CD14-positive monocyte (primary cell): ENCODE data around the gene URGCP. TPM values are rescaled to one million over a fixed set of nuclear protein-coding genes. Genes with fewer than 3 reads are reported as not detected.

Experiments
- DNase-seq, 3 donors: peaks; one replicate each; pipeline ENCODE4 v3.0.0-alpha.2; 2011 to 2022
- H2AFZ ChIP-seq: 2 replicates; pipeline ENCODE4 v1.6.0; 2012; ENCODE audit warnings: mild to moderate bottlenecking, low read depth, low read length, inconsistent platforms; ENCODE audit not compliant: insufficient read depth, poor library complexity, severe bottlenecking
- H3K27ac ChIP-seq, 2 donors: 1 replicate in 1 of 2; 2 replicates in 1 of 2; pipeline ENCODE4 v1.5.1; 2012 to 2013; ENCODE audit warnings: low read length in 2 of 2, control low read depth in 1 of 2, inconsistent platforms in 1 of 2, low read depth in 1 of 2, mild to moderate bottlenecking in 1 of 2
- H3K27me3 ChIP-seq, 2 donors: one replicate each; pipeline versions ENCODE4 v1.6.0 to v1.6.1; 2011 to 2013; ENCODE audit warnings: low read length in 2 of 2; ENCODE audit not compliant: control insufficient read depth in 2 of 2, insufficient read depth in 2 of 2
- H3K36me3 ChIP-seq, 2 donors: replicated peaks in 1 of 2; 1 replicate in 1 of 2; 2 replicates in 1 of 2; pipeline versions ENCODE4 v1.5.1 to v1.6.1; 2012 to 2013; ENCODE audit warnings: low read length in 2 of 2, control low read depth in 1 of 2, inconsistent platforms in 1 of 2, mild to moderate bottlenecking in 1 of 2; ENCODE audit not compliant: insufficient read depth in 2 of 2, control insufficient read depth in 1 of 2
- H3K4me1 ChIP-seq, 2 donors: 1 replicate in 1 of 2; 2 replicates in 1 of 2; pipeline versions ENCODE4 v1.5.1 to v1.6.1; 2012 to 2013; ENCODE audit warnings: low read length in 2 of 2, control low read depth in 1 of 2, inconsistent platforms in 1 of 2, mild to moderate bottlenecking in 1 of 2, moderate library complexity in 1 of 2; ENCODE audit not compliant: insufficient read depth in 2 of 2, control insufficient read depth in 1 of 2
- H3K4me2 ChIP-seq: replicated peaks from 2 replicates; pipeline ENCODE3; 2012; ENCODE audit warnings: low read length, moderate library complexity, mild to moderate bottlenecking; ENCODE audit not compliant: poor library complexity, severe bottlenecking; ENCODE audit errors: extremely low read depth
- H3K4me3 ChIP-seq, 3 experiments: fragments of 200-600 bp in 1 of 3; sonication (generic) in 1 of 3; replicated peaks in 1 of 3; 1 replicate in 2 of 3; 2 replicates in 1 of 3; pipeline ENCODE4 v1.5.1; 2011 to 2013; ENCODE audit warnings: low read length in 3 of 3, mild to moderate bottlenecking in 3 of 3, control low read depth in 2 of 3, low read depth in 2 of 3, inconsistent platforms in 1 of 3, moderate library complexity in 1 of 3
- H3K79me2 ChIP-seq: 2 replicates; pipeline ENCODE4 v1.6.0; 2012; ENCODE audit warnings: mild to moderate bottlenecking, control low read depth, inconsistent platforms, low read length, moderate library complexity; ENCODE audit not compliant: insufficient read depth
- H3K9ac ChIP-seq: 2 replicates; pipeline ENCODE4 v1.6.0; 2017; ENCODE audit warnings: low read length, mild to moderate bottlenecking; ENCODE audit not compliant: insufficient read depth, poor library complexity, severe bottlenecking
- H3K9me3 ChIP-seq, 2 donors: replicated peaks in 1 of 2; 1 replicate in 1 of 2; 2 replicates in 1 of 2; pipeline versions ENCODE4 v1.5.1 to v1.6.1; 2012 to 2013; ENCODE audit warnings: low read length in 2 of 2, control low read depth in 1 of 2; ENCODE audit not compliant: control insufficient read depth in 1 of 2, insufficient read depth in 1 of 2
- H4K20me1 ChIP-seq: 2 replicates; pipeline ENCODE4 v1.6.0; 2012; ENCODE audit warnings: mild to moderate bottlenecking, low read length, control low read depth, moderate library complexity; ENCODE audit not compliant: insufficient read depth
- H3K27ac Mint-ChIP-seq, 7 donors: one replicate each; pipeline ENCODE4 v1.8.0; 2020; ENCODE audit warnings: mild to moderate bottlenecking in 7 of 7, mixed read lengths in 7 of 7, moderate library complexity in 6 of 7, inconsistent platforms in 2 of 7
- H3K27me3 Mint-ChIP-seq, 3 donors: one replicate each; pipeline ENCODE4 v1.8.0; 2021 to 2022; ENCODE audit warnings: low read depth in 3 of 3, mild to moderate bottlenecking in 3 of 3, mixed read lengths in 3 of 3, moderate library complexity in 3 of 3, inconsistent platforms in 1 of 3
- H3K36me3 Mint-ChIP-seq, 2 donors: one replicate each; pipeline ENCODE4 v1.8.0; 2020; ENCODE audit warnings: mixed read lengths in 2 of 2, inconsistent platforms in 1 of 2, mild to moderate bottlenecking in 1 of 2
- H3K4me1 Mint-ChIP-seq: one replicate; pipeline ENCODE4 v1.8.0; 2020; ENCODE audit warnings: mild to moderate bottlenecking, mixed read lengths
- H3K4me3 Mint-ChIP-seq, 2 donors: one replicate each; pipeline ENCODE4 v1.8.0; 2020; ENCODE audit warnings: mild to moderate bottlenecking in 2 of 2, mixed read lengths in 2 of 2, moderate library complexity in 1 of 2
- H3K9me3 Mint-ChIP-seq, 7 donors: one replicate each; pipeline ENCODE4 v1.8.0; 2020 to 2022; ENCODE audit warnings: mixed read lengths in 7 of 7, mild to moderate bottlenecking in 6 of 7, moderate library complexity in 6 of 7, inconsistent platforms in 2 of 7
- WGBS: methylation state at CpG from one replicate; pipeline ENCODE4 v1.1.5; 2013; ENCODE audit warnings: missing lambda C conversion rate; ENCODE audit not compliant: insufficient coverage; 5-methylcytosine and 5-hydroxymethylcytosine counted together
- intact Hi-C, 2 donors: fragments of 100-400 bp; cut with micrococcal nuclease; formaldehyde crosslinking; loops; one replicate each; pipeline versions ENCODE4 v1.15.0 to v1.15.1; 2023
- polyA plus RNA-seq, 3 donors: library from polyadenylated mRNA; depleted of rRNA in 1 of 3; unstranded in 2 of 3; stranded (reverse) in 1 of 3; fragments of 300-500 nt in 2 of 3; fragments of >200 nt in 1 of 3; fragmentation: Illumina TruSeq in 2 of 3; gene quantifications; 1 replicate in 2 of 3; 2 replicates in 1 of 3; pipeline ENCODE4 v1.2.3, GENCODE V29; 2012 to 2021
- TF ChIP-seq, protein P1 (sequence below): fragments of 200-600 bp; IDR thresholded peaks from one replicate; pipeline ENCODE4 v1.8.0; 2022; ENCODE audit warnings: antibody characterized with exemption, mild to moderate bottlenecking

The URGCP gene
- polyA plus RNA-seq, 3 donors, result 5.7 to 6.8 (median 5.9) TPM

GRCh38 chr7:43855176-43855575 is 51.2 kb downstream of the URGCP start:
- no peaks in the 10 kb centered on the region for H3K9me3 ChIP-seq
- Mint-ChIP-seq H3K27me3 (peaks cover 4 to 16% (median 10%) of the 10 kb centered on the region in 3 donors), H3K36me3 (no peaks in the 10 kb centered on the region), H3K4me1 (no peaks in the 10 kb centered on the region), H3K27ac (no peak overlapping the region), H3K4me3 (no peak overlapping the region), H3K9me3 (peaks cover 0 to 21% (median 4%) of the 10 kb centered on the region in 7 donors)
- H3K36me3 ChIP-seq, result no peaks in the 10 kb centered on the region
- no peaks in the 10 kb centered on the region for H3K4me1 ChIP-seq
- no peak overlapping the region for H3K27ac ChIP-seq
- intact Hi-C loops, result no loop called here
- no peak overlapping the region for H3K4me3 ChIP-seq
- TF ChIP-seq, protein P1, sequence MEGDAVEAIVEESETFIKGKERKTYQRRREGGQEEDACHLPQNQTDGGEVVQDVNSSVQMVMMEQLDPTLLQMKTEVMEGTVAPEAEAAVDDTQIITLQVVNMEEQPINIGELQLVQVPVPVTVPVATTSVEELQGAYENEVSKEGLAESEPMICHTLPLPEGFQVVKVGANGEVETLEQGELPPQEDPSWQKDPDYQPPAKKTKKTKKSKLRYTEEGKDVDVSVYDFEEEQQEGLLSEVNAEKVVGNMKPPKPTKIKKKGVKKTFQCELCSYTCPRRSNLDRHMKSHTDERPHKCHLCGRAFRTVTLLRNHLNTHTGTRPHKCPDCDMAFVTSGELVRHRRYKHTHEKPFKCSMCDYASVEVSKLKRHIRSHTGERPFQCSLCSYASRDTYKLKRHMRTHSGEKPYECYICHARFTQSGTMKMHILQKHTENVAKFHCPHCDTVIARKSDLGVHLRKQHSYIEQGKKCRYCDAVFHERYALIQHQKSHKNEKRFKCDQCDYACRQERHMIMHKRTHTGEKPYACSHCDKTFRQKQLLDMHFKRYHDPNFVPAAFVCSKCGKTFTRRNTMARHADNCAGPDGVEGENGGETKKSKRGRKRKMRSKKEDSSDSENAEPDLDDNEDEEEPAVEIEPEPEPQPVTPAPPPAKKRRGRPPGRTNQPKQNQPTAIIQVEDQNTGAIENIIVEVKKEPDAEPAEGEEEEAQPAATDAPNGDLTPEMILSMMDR, result no peak
- no peak overlapping the region for H2AFZ ChIP-seq
- no peaks in the 10 kb centered on the region for H3K27me3 ChIP-seq
- DNase-seq, result no peak
- no peaks in the 10 kb centered on the region for H4K20me1 ChIP-seq
- no peak overlapping the region for H3K9ac ChIP-seq
- H3K4me2 ChIP-seq, result no peak overlapping the region
- H3K79me2 ChIP-seq, result no peaks in the 10 kb centered on the region

DNA sequence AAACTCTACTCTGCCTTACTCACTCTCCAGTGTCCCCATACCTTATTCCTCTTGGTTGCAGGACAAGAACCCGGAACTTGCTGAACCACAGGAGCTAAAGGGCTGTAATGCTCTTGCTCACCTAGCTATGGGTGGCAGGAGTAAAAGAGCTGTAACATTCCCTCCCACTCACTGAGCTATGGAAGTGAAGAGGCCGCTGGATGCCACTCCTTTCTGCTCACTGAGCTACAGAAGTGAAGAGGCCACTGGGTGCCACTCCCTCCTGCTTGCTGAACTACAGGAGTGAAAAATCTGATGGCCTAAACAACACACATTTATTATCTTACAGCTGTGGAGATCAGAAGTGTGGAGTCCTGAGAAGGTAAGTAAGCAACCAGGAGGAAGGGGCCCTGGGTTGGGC is 54.6 kb downstream of the URGCP start:
- Mint-ChIP-seq H3K27me3 (peaks cover 17 to 26% (median 24%) of the 10 kb centered on the region in 3 donors), H3K27ac (no peak overlapping the region), H3K4me1 (peaks cover 3% of the 10 kb centered on the region), H3K4me3 (no peak overlapping the region), H3K9me3 (peaks cover 0 to 4% (median 0%) of the 10 kb centered on the region in 7 donors), H3K36me3 (no peaks in the 10 kb centered on the region)
- Histone ChIP-seq H3K79me2 (no peaks in the 10 kb centered on the region), H3K4me2 (no peak overlapping the region), H3K27me3 (peaks cover 0 to 5% of the 10 kb centered on the region in 2 donors), H3K9ac (no peak overlapping the region), H2AFZ (no peak overlapping the region), H3K4me1 (no peaks in the 10 kb centered on the region), H3K9me3 (no peaks in the 10 kb centered on the region), H3K36me3 (no peaks in the 10 kb centered on the region), H3K27ac (no peak overlapping the region), H3K4me3 (no peak overlapping the region), H4K20me1 (no peaks in the 10 kb centered on the region)
- TF ChIP-seq, protein P1, result no peak
- intact Hi-C loops, result no loop called here
- no CpG with 5 or more reads among the region's 2 CpGs for WGBS
- DNase-seq, result no peak
